ENCODE data around the gene GDPD5.

The GDPD5 gene

GRCh38 chr11:75536786-75537641 lies 11.3 kb upstream of the GDPD5 start:
- peak in 1 of 4 experiments; percentile 18 for DNase-seq (ENCODE audit: low read depth in 4 of 4, low spot score in 1 of 4)

DNA sequence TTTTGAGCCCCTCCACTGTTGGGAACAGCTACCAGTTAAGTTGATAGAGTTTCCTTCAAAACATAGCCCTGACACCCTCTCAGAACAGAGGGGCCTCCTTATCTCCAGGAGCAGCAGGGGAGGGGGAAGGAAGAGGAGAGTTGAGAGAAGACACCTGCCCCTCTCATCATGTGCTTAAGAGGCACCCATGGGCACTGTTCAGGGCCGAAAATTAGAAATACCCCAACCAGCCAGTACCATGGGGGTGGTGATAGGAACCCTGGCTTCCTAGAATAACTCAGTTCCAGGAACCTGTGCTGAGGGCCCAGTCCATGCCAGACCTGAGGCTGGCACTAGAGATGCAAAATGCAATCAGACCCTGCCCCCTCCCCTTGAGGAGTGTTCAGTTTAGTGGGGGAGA lies 9.3 kb upstream of the GDPD5 start:
- DNase-seq (ENCODE audit: low read depth in 4 of 4, low spot score in 1 of 4) = no peak

DNA sequence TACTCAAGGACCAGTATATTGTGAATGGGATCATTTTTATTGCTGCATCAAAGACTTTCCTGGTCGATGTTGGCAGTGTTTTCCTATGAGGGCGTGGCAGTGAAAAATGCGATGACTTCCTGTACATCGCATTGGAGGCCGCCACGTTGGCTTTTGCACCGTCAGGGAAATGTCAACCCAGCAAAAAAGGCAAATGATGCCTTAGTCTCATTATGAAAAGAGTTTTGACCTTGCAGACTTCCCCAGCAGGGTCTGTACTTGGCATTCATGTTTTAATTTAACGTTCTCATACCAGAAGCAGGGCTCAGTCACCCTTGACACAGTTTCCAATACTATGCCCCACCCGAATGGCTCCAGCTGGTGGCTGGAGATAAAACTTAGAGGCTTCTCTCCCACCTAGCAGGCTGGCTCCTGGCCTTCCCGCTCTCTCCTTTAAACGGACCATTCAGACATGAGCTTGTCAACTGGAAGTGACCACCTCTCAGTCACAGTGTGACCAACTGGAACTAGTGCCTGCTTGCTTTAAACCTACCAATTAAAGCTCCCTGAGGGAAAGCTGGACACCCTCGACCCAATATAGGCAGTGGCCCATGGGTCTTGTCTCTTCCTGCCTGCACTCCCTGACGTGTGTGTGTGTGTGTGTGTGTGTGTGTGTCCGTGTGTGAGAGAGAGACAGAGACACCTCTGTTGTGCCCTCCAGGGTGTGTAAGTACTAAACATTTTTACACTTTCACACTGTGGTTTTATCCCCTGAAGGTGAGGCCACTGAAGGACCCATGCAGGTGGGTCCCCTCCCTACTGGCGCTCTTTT lies 8.7 kb upstream of the GDPD5 start:
- no peak for DNase-seq (ENCODE audit: low read depth in 4 of 4, low spot score in 1 of 4)

- no peak for DNase-seq (ENCODE audit: low read depth in 4 of 4, low spot score in 1 of 4)
These were observed 8.1 kb upstream of the GDPD5 start for GRCh38 chr11:75533896-75534258.

GRCh38 chr11:75532200-75533048 lies 6.7 kb upstream of the GDPD5 start:
- peak; percentile 60 to 74 (median 68) for DNase-seq (ENCODE audit: low read depth in 4 of 4, low spot score in 1 of 4)

DNA sequence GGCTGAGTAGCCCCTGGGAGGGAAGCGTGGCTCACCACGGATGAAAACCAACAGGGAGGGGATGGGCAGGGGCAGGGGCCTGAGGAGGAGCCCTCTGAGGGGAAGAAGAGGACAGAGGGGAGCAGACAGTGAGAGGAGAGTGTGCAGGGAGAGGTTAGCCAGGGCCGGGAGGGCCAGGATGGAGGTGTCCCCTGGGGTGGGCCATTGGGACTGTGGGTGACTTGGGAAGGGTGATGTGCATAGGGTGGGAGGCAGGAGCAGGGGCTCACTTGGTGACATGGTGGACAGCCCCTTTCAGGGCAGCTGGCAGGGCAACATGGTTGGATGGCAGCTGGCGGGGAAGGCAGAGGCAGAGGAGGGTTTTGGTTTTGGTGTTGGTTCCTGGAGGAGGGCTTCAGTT lies 5.6 kb upstream of the GDPD5 start:
- no peak for DNase-seq (ENCODE audit: low read depth in 4 of 4, low spot score in 1 of 4)

DNA sequence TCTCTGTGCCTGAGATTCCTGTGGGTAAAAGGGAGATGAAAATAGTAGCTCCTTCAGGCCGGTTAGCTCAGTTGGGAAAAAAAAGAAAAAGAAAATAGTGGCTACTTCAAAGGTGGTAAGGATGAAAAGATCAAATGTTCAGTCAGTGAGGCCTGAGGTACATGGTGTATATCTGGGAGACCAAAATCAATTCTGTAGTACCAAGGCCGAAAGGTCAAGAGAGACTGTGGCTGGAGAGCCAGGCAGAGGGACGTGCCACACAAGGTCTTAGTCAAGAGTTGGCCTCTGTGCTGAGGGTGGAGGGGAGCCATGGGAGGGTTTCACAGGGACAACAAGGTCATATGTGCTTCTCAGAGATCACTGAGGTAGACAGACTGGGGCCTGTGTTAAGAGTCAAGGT lies 4.8 kb upstream of the GDPD5 start:
- no peak for DNase-seq (ENCODE audit: low read depth in 4 of 4, low spot score in 1 of 4)

GRCh38 chr11:75527938-75528735 lies 2.4 kb upstream of the GDPD5 start:
- no peak for DNase-seq (ENCODE audit: low read depth in 4 of 4, low spot score in 1 of 4)

DNA sequence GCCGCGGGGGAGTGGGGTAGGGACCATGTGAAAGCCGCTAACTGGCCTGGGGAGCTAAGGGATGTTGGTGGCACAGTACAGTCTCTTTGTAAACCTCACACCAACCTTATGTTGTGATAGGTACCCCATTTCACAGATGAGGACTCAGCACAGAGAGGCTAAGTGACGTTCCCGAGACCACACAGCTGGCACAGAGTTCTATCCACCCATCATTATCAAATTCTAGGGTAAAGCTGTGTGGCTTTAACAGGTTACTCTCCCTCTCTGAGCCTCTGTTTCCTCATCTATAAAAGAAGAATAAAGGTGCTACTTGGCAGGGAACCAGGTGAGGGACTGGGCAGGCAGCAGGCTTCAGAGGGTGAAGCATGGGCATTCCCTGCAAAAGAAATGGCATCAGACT lies 1.4 kb upstream of the GDPD5 start:
- no peak for DNase-seq (ENCODE audit: low read depth in 4 of 4, low spot score in 1 of 4)

DNA sequence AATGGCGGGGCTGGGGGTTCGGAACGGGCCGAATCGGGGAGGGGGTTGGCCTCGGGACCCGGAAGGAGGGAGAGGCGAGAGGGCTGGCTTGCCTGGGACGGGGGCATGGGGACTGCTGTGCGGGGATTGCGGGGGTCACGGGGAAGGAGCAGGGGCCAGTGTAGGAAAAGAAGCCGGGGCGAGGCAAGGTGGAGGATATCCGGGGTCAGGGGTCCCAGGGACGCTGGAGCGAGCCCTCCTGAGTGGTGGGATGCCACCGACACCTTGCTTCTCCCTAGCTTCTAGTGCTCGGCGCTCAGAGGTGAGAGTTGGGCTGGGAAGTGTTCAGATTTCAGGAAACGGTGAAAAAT lies 426 bp upstream of the GDPD5 start:
- no peak for DNase-seq (ENCODE audit: low read depth in 4 of 4, low spot score in 1 of 4)

GRCh38 chr11:75524665-75525432 lies 892 bp downstream of the GDPD5 start:
- peak in 1 of 4 experiments; percentile 7 for DNase-seq (ENCODE audit: low read depth in 4 of 4, low spot score in 1 of 4)

DNA sequence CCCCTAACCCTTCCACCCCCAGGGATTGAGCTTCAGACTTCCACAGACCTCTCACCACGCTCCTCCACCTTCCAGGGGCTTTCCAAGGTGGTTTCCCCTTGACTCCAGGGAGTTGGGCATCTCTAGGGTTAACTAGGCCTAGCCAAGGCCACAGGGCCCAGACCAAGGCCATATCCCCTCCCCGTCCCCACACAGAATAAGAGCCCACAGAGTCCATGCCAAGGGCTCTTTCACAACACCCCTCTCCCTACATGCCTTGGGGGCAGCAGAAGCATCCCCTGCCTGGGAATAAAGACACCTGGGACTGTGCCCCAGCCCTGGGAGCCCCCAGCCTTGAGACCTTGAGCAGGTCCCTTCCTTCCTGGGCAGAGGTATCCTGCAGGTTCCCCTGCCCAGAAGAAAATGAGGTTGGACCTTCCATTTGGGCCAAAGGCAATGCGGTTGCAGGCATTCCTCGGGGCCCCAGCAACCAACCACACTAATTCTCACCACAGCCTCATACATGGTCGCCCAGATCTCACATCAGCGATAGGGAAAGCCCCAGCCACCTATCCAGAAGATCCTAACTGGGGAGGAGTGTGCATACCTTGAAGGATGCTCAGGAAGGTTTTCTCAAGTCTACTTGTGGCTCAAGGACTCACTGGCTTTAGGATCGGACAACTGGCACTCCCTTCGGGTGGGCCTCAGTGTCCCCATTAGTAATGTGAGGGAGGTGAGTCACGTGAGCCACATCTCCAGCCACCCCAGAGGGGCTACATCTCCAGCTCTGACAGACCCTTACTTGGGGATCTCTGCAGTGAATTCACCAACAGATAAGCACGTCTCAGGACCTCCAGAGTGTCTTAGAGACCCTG lies 1.7 kb downstream of the GDPD5 start:
- no peak for DNase-seq (ENCODE audit: low read depth in 4 of 4, low spot score in 1 of 4)

- no peak for DNase-seq (ENCODE audit: low read depth in 4 of 4, low spot score in 1 of 4)
These were observed 2.6 kb downstream of the GDPD5 start for GRCh38 chr11:75523189-75523588.

DNA sequence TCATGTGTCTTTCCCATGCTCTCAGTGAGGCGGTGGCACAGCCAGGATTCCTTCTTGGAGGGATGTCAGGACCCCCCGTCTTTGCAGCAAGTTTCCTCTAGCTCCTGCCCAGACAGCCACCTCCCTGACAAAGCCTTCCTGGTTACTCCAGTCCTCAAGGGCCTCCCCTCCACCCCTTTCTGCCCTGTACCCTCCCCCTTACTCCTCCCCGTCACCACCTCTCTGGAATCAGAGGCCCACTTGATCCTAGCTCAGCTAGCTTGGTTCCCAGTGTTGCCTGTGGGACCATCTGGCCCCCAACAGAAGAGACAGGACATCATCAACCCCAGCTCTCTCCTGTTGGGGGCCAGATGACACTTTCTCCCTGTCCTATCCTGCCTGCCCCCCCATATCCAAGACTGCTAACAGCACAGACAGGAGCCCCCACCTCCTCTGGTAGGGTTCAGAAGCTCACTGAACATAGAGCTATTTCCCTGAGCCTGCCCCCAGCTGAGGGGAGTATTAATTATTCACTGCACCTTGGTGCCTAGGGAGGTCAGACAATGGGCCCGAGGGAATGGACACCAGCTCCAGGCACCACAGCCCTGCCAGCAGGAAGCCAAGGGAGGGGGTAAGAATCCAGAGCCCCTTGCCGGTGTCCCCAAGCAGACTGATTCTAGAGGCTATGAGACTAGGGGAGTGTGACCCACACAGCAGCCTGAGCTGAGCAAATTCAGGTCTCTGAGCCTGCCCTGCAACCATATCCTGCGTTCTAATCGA lies 3.3 kb downstream of the GDPD5 start:
- DNase-seq (ENCODE audit: low read depth in 4 of 4, low spot score in 1 of 4) = no peak

DNA sequence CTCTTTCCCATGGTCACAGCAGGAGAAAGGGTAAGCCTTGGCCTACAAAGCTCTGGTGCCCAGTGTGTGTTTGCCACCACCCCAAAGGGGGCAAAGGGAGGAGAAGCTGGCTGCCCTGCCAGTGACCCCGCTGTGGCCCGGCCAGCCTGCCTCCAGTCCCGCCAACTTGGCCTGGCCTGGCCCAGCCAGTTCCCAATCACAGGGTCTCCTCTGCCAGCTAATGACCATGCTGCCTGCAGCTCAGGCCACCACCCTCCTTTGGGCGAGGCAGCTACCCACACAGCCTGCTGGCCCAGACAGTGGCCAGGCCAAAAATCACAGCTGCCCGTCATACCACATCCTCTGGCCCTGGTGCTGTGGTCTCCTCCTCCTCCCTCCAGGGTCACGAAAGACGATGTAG lies 5.1 kb downstream of the GDPD5 start:
- no peak for DNase-seq (ENCODE audit: low read depth in 4 of 4, low spot score in 1 of 4)

- DNase-seq (ENCODE audit: low read depth in 4 of 4, low spot score in 1 of 4) = no peak
These were observed 6.7 kb downstream of the GDPD5 start for GRCh38 chr11:75518771-75519653.

DNA sequence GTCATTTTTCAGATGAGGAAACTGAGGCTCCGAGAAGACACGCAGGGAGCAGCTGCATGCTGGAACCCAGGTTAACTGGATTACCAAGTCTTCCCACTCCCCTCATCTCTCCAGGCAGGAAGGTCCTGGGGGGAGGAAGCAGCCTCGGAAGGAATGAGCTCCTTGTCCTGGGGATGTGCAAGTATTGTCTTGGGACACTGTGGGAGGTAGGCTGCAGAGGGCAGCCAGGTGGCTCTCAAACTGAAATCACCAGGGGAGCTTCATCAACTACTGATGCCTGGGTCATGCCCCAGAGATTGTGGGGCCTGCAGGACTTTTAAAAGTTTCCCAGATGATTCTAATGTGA lies 7.6 kb downstream of the GDPD5 start:
- DNase-seq (ENCODE audit: low read depth in 4 of 4, low spot score in 1 of 4) = no peak

DNA sequence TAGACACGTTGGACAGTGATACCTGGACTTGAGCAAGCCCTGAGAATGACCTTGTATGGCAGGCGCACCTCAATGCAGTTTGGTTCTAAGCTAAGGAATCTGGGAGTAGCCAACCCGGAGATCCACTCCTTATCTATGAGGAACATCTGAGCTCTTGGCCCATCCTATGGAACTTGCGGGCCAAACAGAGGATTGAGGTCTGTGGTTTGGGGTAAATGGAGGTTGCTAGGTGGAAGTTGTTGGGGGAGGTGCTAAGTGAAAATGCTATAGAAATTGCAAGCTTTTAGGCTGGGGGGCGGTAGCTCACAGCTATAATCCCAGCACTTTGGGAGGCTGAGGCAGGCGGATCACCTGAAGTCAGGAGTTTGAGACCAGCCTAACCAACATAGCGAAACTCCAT lies 8.9 kb downstream of the GDPD5 start:
- no peak for DNase-seq (ENCODE audit: low read depth in 4 of 4, low spot score in 1 of 4)

Measured in stimulated activated CD4-positive, alpha-beta T cell treated with anti-CD3 and anti-CD28 coated beads, Interleukin-1b, Interleukin-23, amount 100 ng/mL, for 24 hours (primary cell).